NT2/D1 (cell line): ENCODE results near the gene SETD5.

Source experiments
- DNase-seq: peaks from one replicate; pipeline ENCODE4 v3.0.0-alpha.2; 2011; ENCODE audit warnings: low read depth, low spot score
- H3K27me3 ChIP-seq: 2 replicates; pipeline ENCODE4 v1.6.0; 2011; ENCODE audit warnings: mild to moderate bottlenecking; ENCODE audit not compliant: insufficient read length, insufficient read depth
- H3K36me3 ChIP-seq: 2 replicates; pipeline ENCODE4 v1.6.1; 2011; ENCODE audit warnings: mild to moderate bottlenecking, low read length, mixed read lengths; ENCODE audit not compliant: insufficient read depth, insufficient read length
- H3K4me1 ChIP-seq: 2 replicates; pipeline ENCODE4 v1.5.1; 2011; ENCODE audit not compliant: insufficient read depth, insufficient read length
- H3K4me3 ChIP-seq: 2 replicates; pipeline ENCODE4 v1.5.1; 2011; ENCODE audit warnings: low read depth; ENCODE audit not compliant: insufficient read length
- H3K9ac ChIP-seq: 2 replicates; pipeline ENCODE4 v1.6.0; 2011; ENCODE audit warnings: low read depth; ENCODE audit not compliant: insufficient read length
- H3K9me3 ChIP-seq: 2 replicates; pipeline ENCODE4 v1.5.1; 2011; ENCODE audit warnings: mild to moderate bottlenecking, low read length; ENCODE audit not compliant: insufficient read depth
- SUZ12 ChIP-seq: IDR thresholded peaks from 2 replicates; pipeline ENCODE4 v1.6.1; 2011; ENCODE audit not compliant: insufficient read length, insufficient read depth; ENCODE audit errors: extremely low read depth
- YY1 ChIP-seq: IDR thresholded peaks from 2 replicates; pipeline ENCODE4 v1.6.1; 2011; ENCODE audit not compliant: insufficient read length, insufficient read depth
- ZNF274 ChIP-seq: IDR thresholded peaks from 2 replicates; pipeline ENCODE4 v1.6.1; 2011; ENCODE audit warnings: mild to moderate bottlenecking, low read depth, low read length

The SETD5 gene

GRCh38 chr3:9433627-9434521 lies 36.5 kb downstream of the SETD5 start:
- no peaks in the 10 kb centered on the region for H3K27me3 ChIP-seq
- peaks cover 96% of the 10 kb centered on the region for H3K36me3 ChIP-seq
- TF ChIP-seq YY1 (no peak), SUZ12 (no peak), ZNF274 (no peak)
- DNase-seq, result no peak
- H3K9me3 ChIP-seq, result no peaks in the 10 kb centered on the region
- H3K9ac ChIP-seq, result no peak overlapping the region
- H3K4me3 ChIP-seq, result no peak overlapping the region
- H3K4me1 ChIP-seq, result no peaks in the 10 kb centered on the region

GRCh38 chr3:9435316-9435715 lies 37.9 kb downstream of the SETD5 start:
- no peak for DNase-seq
- peaks cover 94% of the 10 kb centered on the region for H3K36me3 ChIP-seq
- TF ChIP-seq ZNF274 (no peak), SUZ12 (no peak), YY1 (no peak)
- H3K9ac ChIP-seq, result no peak overlapping the region
- no peaks in the 10 kb centered on the region for H3K27me3 ChIP-seq
- no peaks in the 10 kb centered on the region for H3K9me3 ChIP-seq
- H3K4me3 ChIP-seq, result no peak overlapping the region
- no peaks in the 10 kb centered on the region for H3K4me1 ChIP-seq

- no peaks in the 10 kb centered on the region for H3K4me1 ChIP-seq
- H3K27me3 ChIP-seq, result no peaks in the 10 kb centered on the region
- peaks cover 94% of the 10 kb centered on the region for H3K36me3 ChIP-seq
- DNase-seq, result no peak
- H3K9ac ChIP-seq, result no peak overlapping the region
- no peak for TF ChIP-seq ZNF274
- TF ChIP-seq SUZ12, result no peak
- TF ChIP-seq YY1, result no peak
- no peak overlapping the region for H3K4me3 ChIP-seq
- H3K9me3 ChIP-seq, result no peaks in the 10 kb centered on the region
These were observed 41.9 kb downstream of the SETD5 start for GRCh38 chr3:9439331-9439730.

- no peaks in the 10 kb centered on the region for H3K9me3 ChIP-seq
- peaks cover 92% of the 10 kb centered on the region for H3K36me3 ChIP-seq
- no peaks in the 10 kb centered on the region for H3K27me3 ChIP-seq
- H3K4me1 ChIP-seq, result no peaks in the 10 kb centered on the region
- DNase-seq, result no peak
- no peak for TF ChIP-seq ZNF274
- TF ChIP-seq SUZ12, result no peak
- no peak overlapping the region for H3K4me3 ChIP-seq
- H3K9ac ChIP-seq, result no peak overlapping the region
These were observed 44.2 kb downstream of the SETD5 start for GRCh38 chr3:9441501-9442221.

GRCh38 chr3:9448071-9448470 lies 50.7 kb downstream of the SETD5 start:
- Histone ChIP-seq H3K27me3 (no peaks in the 10 kb centered on the region), H3K36me3 (peaks cover 91% of the 10 kb centered on the region), H3K9ac (no peak overlapping the region), H3K9me3 (no peaks in the 10 kb centered on the region), H3K4me3 (no peak overlapping the region), H3K4me1 (no peaks in the 10 kb centered on the region)
- TF ChIP-seq ZNF274 (no peak), SUZ12 (no peak), YY1 (no peak)
- DNase-seq, result no peak

- H3K9ac ChIP-seq, result no peak overlapping the region
- DNase-seq, result no peak
- TF ChIP-seq SUZ12, result no peak
- TF ChIP-seq ZNF274, result no peak
These were observed 51.2 kb downstream of the SETD5 start for GRCh38 chr3:9448643-9449042.

GRCh38 chr3:9450126-9450525 lies 52.7 kb downstream of the SETD5 start:
- no peaks in the 10 kb centered on the region for H3K27me3 ChIP-seq
- peaks cover 90% of the 10 kb centered on the region for H3K36me3 ChIP-seq
- H3K4me1 ChIP-seq, result no peaks in the 10 kb centered on the region
- no peak overlapping the region for H3K9ac ChIP-seq
- H3K4me3 ChIP-seq, result no peak overlapping the region
- TF ChIP-seq ZNF274 (no peak), SUZ12 (no peak), YY1 (no peak)
- DNase-seq, result no peak
- H3K9me3 ChIP-seq, result no peaks in the 10 kb centered on the region

More at GRCh38 chr3:9448643-9449042, 51.2 kb downstream of the SETD5 start:
- Histone ChIP-seq H3K4me3 (no peak overlapping the region), H3K4me1 (no peaks in the 10 kb centered on the region), H3K36me3 (peaks cover 91% of the 10 kb centered on the region), H3K27me3 (no peaks in the 10 kb centered on the region), H3K9me3 (no peaks in the 10 kb centered on the region)
